Measurements from ENCODE around the gene DUSP1. TPM values are rescaled to one million over a fixed set of nuclear protein-coding genes. Genes with fewer than 3 reads are reported as not detected.
A peak's percentile ranks its signal among the peaks of the same experiment; 100 is the strongest.

DUSP1 gene
- total RNA-seq, 4 donors from 2014 or later: 613 to 1,025 (median 690) TPM

DNA sequence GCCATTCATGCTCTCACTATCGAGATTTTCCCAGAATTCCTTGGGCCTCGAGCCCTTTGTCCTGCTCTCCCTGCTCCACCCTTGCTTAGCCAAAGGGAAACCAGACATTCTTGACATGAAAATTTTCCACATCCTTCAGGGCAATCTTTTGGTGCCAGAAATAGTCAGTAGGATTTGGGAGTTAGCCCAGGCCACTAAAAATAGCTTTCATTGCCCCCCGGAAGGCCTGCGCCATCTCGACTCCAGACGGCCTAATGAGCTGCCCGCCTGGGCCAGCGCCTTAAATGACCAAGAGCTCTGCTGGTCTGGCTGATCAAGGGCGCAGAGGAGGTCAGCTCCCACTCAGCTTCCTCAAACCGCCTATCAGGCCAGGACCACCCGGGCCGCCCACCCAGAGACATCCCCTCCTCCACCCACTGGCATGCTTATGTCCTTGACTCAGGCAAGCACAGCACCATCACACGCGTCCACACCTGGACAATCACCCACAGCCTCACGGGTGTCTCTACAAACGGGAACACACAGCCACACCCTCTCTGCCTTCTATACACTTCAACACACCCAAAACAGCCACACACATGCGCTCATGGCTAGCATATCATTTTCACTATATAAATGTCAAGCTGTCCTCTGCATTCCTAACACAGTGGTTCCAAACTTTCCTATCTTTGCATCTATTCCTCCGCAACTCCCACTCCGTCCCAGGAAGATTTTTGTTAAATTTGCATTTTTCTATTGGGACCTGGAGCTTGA, 20.9 kb downstream of the DUSP1 start:
- Histone ChIP-seq H3K36me3 (no peaks in the 10 kb centered on the region), H3K4me3 (replicated peaks in 1 of 3) (no peak overlapping the region), H3K27me3 (no peaks in the 10 kb centered on the region), H3K4me1 (peaks cover 0 to 25% of the 10 kb centered on the region in 2 donors), H3K9me3 (no peaks in the 10 kb centered on the region), H3K27ac (peak overlapping the region in 1 of 3 donors; percentile 45)
- WGBS, 2 donors: 76 to 79% methylated on average over 19 of the region's 19 CpGs
- intact Hi-C loops (cut with DNase I): no loop called here
- TF ChIP-seq POLR2A (IDR thresholded peaks at IDR 0.05): no peak
- TF ChIP-seq, protein P1, sequence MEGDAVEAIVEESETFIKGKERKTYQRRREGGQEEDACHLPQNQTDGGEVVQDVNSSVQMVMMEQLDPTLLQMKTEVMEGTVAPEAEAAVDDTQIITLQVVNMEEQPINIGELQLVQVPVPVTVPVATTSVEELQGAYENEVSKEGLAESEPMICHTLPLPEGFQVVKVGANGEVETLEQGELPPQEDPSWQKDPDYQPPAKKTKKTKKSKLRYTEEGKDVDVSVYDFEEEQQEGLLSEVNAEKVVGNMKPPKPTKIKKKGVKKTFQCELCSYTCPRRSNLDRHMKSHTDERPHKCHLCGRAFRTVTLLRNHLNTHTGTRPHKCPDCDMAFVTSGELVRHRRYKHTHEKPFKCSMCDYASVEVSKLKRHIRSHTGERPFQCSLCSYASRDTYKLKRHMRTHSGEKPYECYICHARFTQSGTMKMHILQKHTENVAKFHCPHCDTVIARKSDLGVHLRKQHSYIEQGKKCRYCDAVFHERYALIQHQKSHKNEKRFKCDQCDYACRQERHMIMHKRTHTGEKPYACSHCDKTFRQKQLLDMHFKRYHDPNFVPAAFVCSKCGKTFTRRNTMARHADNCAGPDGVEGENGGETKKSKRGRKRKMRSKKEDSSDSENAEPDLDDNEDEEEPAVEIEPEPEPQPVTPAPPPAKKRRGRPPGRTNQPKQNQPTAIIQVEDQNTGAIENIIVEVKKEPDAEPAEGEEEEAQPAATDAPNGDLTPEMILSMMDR (IDR thresholded peaks at IDR 0.05): no peak
- no peak for DNase-seq

GRCh38 chr5:172749076-172749475, 21.9 kb downstream of the DUSP1 start:
- H3K36me3 ChIP-seq: no peaks in the 10 kb centered on the region
- H3K4me1 ChIP-seq: peaks cover 0 to 30% of the 10 kb centered on the region in 2 donors
- intact Hi-C loops (cut with DNase I): no loop called here
- peak overlapping the region in 2 of 3 donors; percentile 49 to 50 for H3K27ac ChIP-seq
- H3K27me3 ChIP-seq: no peaks in the 10 kb centered on the region
- WGBS, 2 donors: 93 to 94% methylated on average over 7 of the region's 7 CpGs
- DNase-seq: no peak
- no peaks in the 10 kb centered on the region for H3K9me3 ChIP-seq
- TF ChIP-seq POLR2A (IDR thresholded peaks at IDR 0.05): no peak
- TF ChIP-seq, protein P1 (IDR thresholded peaks at IDR 0.05): no peak
- H3K4me3 ChIP-seq (replicated peaks in 1 of 3): no peak overlapping the region

GRCh38 chr5:172748341-172748843, 22.6 kb downstream of the DUSP1 start:
- WGBS, 2 donors: 42 to 63% methylated on average over 10 to 36 of the region's 36 CpGs
- Histone ChIP-seq H3K27ac (peak overlapping the region in 2 of 3 donors; percentile 49 to 50), H3K4me3 (replicated peaks in 1 of 3) (no peak overlapping the region), H3K36me3 (no peaks in the 10 kb centered on the region), H3K27me3 (no peaks in the 10 kb centered on the region), H3K9me3 (no peaks in the 10 kb centered on the region), H3K4me1 (peaks cover 0 to 36% of the 10 kb centered on the region in 2 donors)
- peak; percentile 47 to 57 for DNase-seq
- peak in 1 of 2 donors; percentile 21 for TF ChIP-seq POLR2A (IDR thresholded peaks at IDR 0.05)
- TF ChIP-seq, protein P1 (IDR thresholded peaks at IDR 0.05): no peak
- intact Hi-C loops (cut with DNase I): no loop called here

GRCh38 chr5:172747471-172747870, 23.5 kb downstream of the DUSP1 start:
- intact Hi-C loops (cut with DNase I): no loop called here
- Histone ChIP-seq H3K4me3 (replicated peaks in 1 of 3) (no peak overlapping the region), H3K27ac (no peak overlapping the region), H3K36me3 (no peaks in the 10 kb centered on the region), H3K9me3 (no peaks in the 10 kb centered on the region), H3K4me1 (peaks cover 0 to 36% of the 10 kb centered on the region in 2 donors), H3K27me3 (no peaks in the 10 kb centered on the region)
- TF ChIP-seq, protein P1 (IDR thresholded peaks at IDR 0.05): no peak
- DNase-seq: no peak
- WGBS, 2 donors: 65 to 66% methylated on average over 3 of the region's 3 CpGs

- WGBS, 2 donors: 83 to 88% methylated on average over 3 of the region's 3 CpGs
- intact Hi-C loops (cut with DNase I): no loop called here
- peak overlapping the region in 1 of 3 donors; percentile 5 for H3K27ac ChIP-seq
- no peaks in the 10 kb centered on the region for H3K27me3 ChIP-seq
- no peak for DNase-seq
- no peaks in the 10 kb centered on the region for H3K9me3 ChIP-seq
- H3K36me3 ChIP-seq: no peaks in the 10 kb centered on the region
- peaks cover 0 to 36% of the 10 kb centered on the region in 2 donors for H3K4me1 ChIP-seq
- H3K4me3 ChIP-seq (replicated peaks in 1 of 3): no peak overlapping the region
- no peak for TF ChIP-seq POLR2A (IDR thresholded peaks at IDR 0.05)
- TF ChIP-seq, protein P1 (IDR thresholded peaks at IDR 0.05): no peak
Measured at GRCh38 chr5:172746725-172747124, 24.3 kb downstream of the DUSP1 start.

All from thyroid gland (tissue), 4 donors.